Activated CD4-positive, alpha-beta memory T cell treated with anti-CD3 and anti-CD28 coated beads, Interleukin-2, amount 10 ng/mL, durations not matched to agents 7 days and 5 days (primary cell): ENCODE data around the gene ASCC3. TPM values are rescaled to one million over a fixed set of nuclear protein-coding genes. Genes with fewer than 3 reads are reported as not detected.

Experiments
- CTCF ChIA-PET: fragments of 350-600 bp; sonication (Branson Sonifier 250); formaldehyde crosslinking; loops from one replicate; lab custom pipeline; 2021; ENCODE audit warnings: antibody characterized with exemption, inconsistent platforms; lab: Charles Lee
- POLR2A ChIA-PET: fragments of 350-600 bp; sonication (Branson Sonifier 250); formaldehyde crosslinking; loops from one replicate; lab custom pipeline; 2021; ENCODE audit warnings: antibody characterized with exemption; lab: Charles Lee
- DNase-seq: peaks from one replicate; pipeline ENCODE4 v3.0.0-alpha.2; 2020
- H3K27ac Mint-ChIP-seq: one replicate; pipeline ENCODE4 v1.8.0; 2021; ENCODE audit warnings: mild to moderate bottlenecking, mixed read lengths
- H3K27me3 Mint-ChIP-seq: one replicate; pipeline ENCODE4 v1.8.0; 2021; ENCODE audit warnings: mixed read lengths
- H3K36me3 Mint-ChIP-seq: one replicate; pipeline ENCODE4 v1.8.0; 2021; ENCODE audit warnings: low read depth, mixed read lengths
- H3K4me1 Mint-ChIP-seq: one replicate; pipeline ENCODE4 v1.8.0; 2021; ENCODE audit warnings: mixed read lengths
- H3K4me3 Mint-ChIP-seq: one replicate; pipeline ENCODE4 v1.8.0; 2021; ENCODE audit warnings: mild to moderate bottlenecking, mixed read lengths
- H3K9me3 Mint-ChIP-seq: one replicate; pipeline ENCODE4 v1.8.0; 2021; ENCODE audit warnings: mixed read lengths
- total RNA-seq, 2 experiments: library from RNA; stranded (reverse); gene quantifications; one replicate each; pipeline ENCODE4 v1.2.3, GENCODE V29; 2021

The ASCC3 gene
- total RNA-seq, 2 experiments from 2014 or later: 42.4 to 46.0 TPM

GRCh38 chr6:100503043-100503705 is 378.0 kb downstream of the ASCC3 start:
- ChIA-PET POLR2A (no interaction called here), CTCF (no interaction called here)
- Mint-ChIP-seq H3K27ac (no peak overlapping the region), H3K4me1 (no peaks in the 10 kb centered on the region), H3K4me3 (no peak overlapping the region), H3K36me3 (no peaks in the 10 kb centered on the region), H3K27me3 (peaks cover 16% of the 10 kb centered on the region), H3K9me3 (no peaks in the 10 kb centered on the region)
- DNase-seq: no peak

GRCh38 chr6:100493206-100493888 is 387.8 kb downstream of the ASCC3 start:
- Mint-ChIP-seq H3K36me3 (no peaks in the 10 kb centered on the region), H3K27ac (no peak overlapping the region), H3K4me3 (no peak overlapping the region), H3K27me3 (peaks cover 45% of the 10 kb centered on the region), H3K9me3 (peaks cover 2% of the 10 kb centered on the region), H3K4me1 (no peaks in the 10 kb centered on the region)
- no peak for DNase-seq
- ChIA-PET CTCF (no interaction called here), POLR2A (no interaction called here)

- H3K27ac Mint-ChIP-seq: no peak overlapping the region
- POLR2A ChIA-PET: no interaction called here
- CTCF ChIA-PET: no interaction called here
- H3K4me1 Mint-ChIP-seq: no peaks in the 10 kb centered on the region
- no peak for DNase-seq
- H3K27me3 Mint-ChIP-seq: peaks cover 44% of the 10 kb centered on the region
- H3K36me3 Mint-ChIP-seq: no peaks in the 10 kb centered on the region
- H3K9me3 Mint-ChIP-seq: no peaks in the 10 kb centered on the region
- H3K4me3 Mint-ChIP-seq: no peak overlapping the region
Observed at GRCh38 chr6:100491952-100492670, 389.0 kb downstream of the ASCC3 start.

GRCh38 chr6:100490065-100490464 is 391.1 kb downstream of the ASCC3 start:
- CTCF ChIA-PET: no interaction called here
- Mint-ChIP-seq H3K27ac (no peak overlapping the region), H3K4me3 (no peak overlapping the region), H3K36me3 (no peaks in the 10 kb centered on the region), H3K4me1 (no peaks in the 10 kb centered on the region), H3K27me3 (peaks cover 45% of the 10 kb centered on the region), H3K9me3 (no peaks in the 10 kb centered on the region)
- POLR2A ChIA-PET: no interaction called here
- DNase-seq: no peak

GRCh38 chr6:100488244-100488643 is 392.9 kb downstream of the ASCC3 start:
- CTCF ChIA-PET: no interaction called here
- peaks cover 37% of the 10 kb centered on the region for H3K27me3 Mint-ChIP-seq
- no peaks in the 10 kb centered on the region for H3K36me3 Mint-ChIP-seq
- POLR2A ChIA-PET: no interaction called here
- no peak overlapping the region for H3K27ac Mint-ChIP-seq
- H3K9me3 Mint-ChIP-seq: no peaks in the 10 kb centered on the region
- no peak for DNase-seq
- H3K4me3 Mint-ChIP-seq: no peak overlapping the region
- H3K4me1 Mint-ChIP-seq: no peaks in the 10 kb centered on the region

- DNase-seq: no peak
- Mint-ChIP-seq H3K4me1 (no peaks in the 10 kb centered on the region), H3K36me3 (no peaks in the 10 kb centered on the region), H3K27ac (no peak overlapping the region), H3K27me3 (peaks cover 32% of the 10 kb centered on the region), H3K9me3 (no peaks in the 10 kb centered on the region), H3K4me3 (no peak overlapping the region)
- ChIA-PET CTCF (no interaction called here), POLR2A (no interaction called here)
Observed at GRCh38 chr6:100487638-100488037, 393.5 kb downstream of the ASCC3 start.

GRCh38 chr6:100485268-100485667 is 395.9 kb downstream of the ASCC3 start:
- no peak overlapping the region for H3K27ac Mint-ChIP-seq
- H3K4me3 Mint-ChIP-seq: no peak overlapping the region
- H3K36me3 Mint-ChIP-seq: no peaks in the 10 kb centered on the region
- no peaks in the 10 kb centered on the region for H3K9me3 Mint-ChIP-seq
- POLR2A ChIA-PET: no interaction called here
- peaks cover 21% of the 10 kb centered on the region for H3K27me3 Mint-ChIP-seq
- CTCF ChIA-PET: no interaction called here
- H3K4me1 Mint-ChIP-seq: no peaks in the 10 kb centered on the region
- DNase-seq: no peak

- Mint-ChIP-seq H3K27ac (no peak overlapping the region), H3K4me1 (no peaks in the 10 kb centered on the region), H3K36me3 (no peaks in the 10 kb centered on the region), H3K9me3 (no peaks in the 10 kb centered on the region), H3K27me3 (peaks cover 17% of the 10 kb centered on the region), H3K4me3 (no peak overlapping the region)
- no peak for DNase-seq
- POLR2A ChIA-PET: no interaction called here
- CTCF ChIA-PET: no interaction called here
Observed at GRCh38 chr6:100484474-100484873, 396.7 kb downstream of the ASCC3 start.

- Mint-ChIP-seq H3K4me1 (no peaks in the 10 kb centered on the region), H3K27ac (no peak overlapping the region), H3K27me3 (peaks cover 7% of the 10 kb centered on the region), H3K36me3 (no peaks in the 10 kb centered on the region), H3K4me3 (no peak overlapping the region), H3K9me3 (no peaks in the 10 kb centered on the region)
- no peak for DNase-seq
- CTCF ChIA-PET: no interaction called here
- POLR2A ChIA-PET: no interaction called here
Observed at GRCh38 chr6:100482698-100483097, 398.4 kb downstream of the ASCC3 start.

GRCh38 chr6:100479179-100480035 is 401.7 kb downstream of the ASCC3 start:
- Mint-ChIP-seq H3K36me3 (no peaks in the 10 kb centered on the region), H3K9me3 (no peaks in the 10 kb centered on the region), H3K27ac (no peak overlapping the region), H3K4me3 (no peak overlapping the region), H3K4me1 (peaks cover 14% of the 10 kb centered on the region), H3K27me3 (peaks cover 8% of the 10 kb centered on the region)
- POLR2A ChIA-PET: no interaction called here
- no peak for DNase-seq
- CTCF ChIA-PET: interaction anchor here (0.7 to 3.5 kb wide), 5 partner anchors 178 to 478 kb away, joined by 3 to 28 read pairs (median 5); no protein-coding TSS in a partner anchor

GRCh38 chr6:100475554-100476320 is 405.4 kb downstream of the ASCC3 start:
- DNase-seq: no peak
- Mint-ChIP-seq H3K36me3 (no peaks in the 10 kb centered on the region), H3K27ac (no peak overlapping the region), H3K9me3 (no peaks in the 10 kb centered on the region), H3K27me3 (peaks cover 24% of the 10 kb centered on the region), H3K4me3 (no peak overlapping the region), H3K4me1 (peaks cover 32% of the 10 kb centered on the region)
- ChIA-PET CTCF (interaction anchor here (1.2 kb wide), 1 partner anchor 8 kb away, joined by 3 read pairs; no protein-coding TSS in a partner anchor), POLR2A (no interaction called here)

- CTCF ChIA-PET: interaction anchor here (1.7 kb wide), 1 partner anchor 13 kb away, joined by 6 read pairs; no protein-coding TSS in a partner anchor
- H3K27ac Mint-ChIP-seq: no peak overlapping the region
- no peak overlapping the region for H3K4me3 Mint-ChIP-seq
- H3K27me3 Mint-ChIP-seq: peaks cover 44% of the 10 kb centered on the region
- H3K36me3 Mint-ChIP-seq: peaks cover 3% of the 10 kb centered on the region
- peaks cover 2% of the 10 kb centered on the region for H3K9me3 Mint-ChIP-seq
- POLR2A ChIA-PET: interaction anchor here (1.3 to 1.7 kb wide), 2 partner anchors 11 to 349 kb away, joined by 3 to 6 read pairs; no protein-coding TSS in a partner anchor
- H3K4me1 Mint-ChIP-seq: peaks cover 32% of the 10 kb centered on the region
- no peak for DNase-seq
Observed at GRCh38 chr6:100473182-100473581, 407.9 kb downstream of the ASCC3 start.
